ENCODE measurements around the gene CAMK1D. TPM values are rescaled to one million over a fixed set of nuclear protein-coding genes. Genes with fewer than 3 reads are reported as not detected.

Gene CAMK1D
- total RNA-seq, 1 experiment from 2014 or later = 6.0 TPM

- Histone ChIP-seq H3K27ac (no peak overlapping the region), H3K9me2 (ENCODE audit: insufficient read depth) (no peaks in the 10 kb centered on the region), H3K4me3 (no peak overlapping the region), H3K4me2 (no peak overlapping the region), H3K9me3 (ENCODE audit: insufficient read depth, low read depth) (no peaks in the 10 kb centered on the region), H3F3A (ENCODE audit: insufficient read depth, low read depth) (no peaks in the 10 kb centered on the region), H2AFZ (no peak overlapping the region), H4K20me1 (ENCODE audit: insufficient read depth) (no peaks in the 10 kb centered on the region), H3K36me3 (ENCODE audit: low read depth) (no peaks in the 10 kb centered on the region), H3K79me2 (ENCODE audit: low read depth) (no peaks in the 10 kb centered on the region), H3K4me1 (replicated peaks; ENCODE audit: insufficient read depth) (no peaks in the 10 kb centered on the region), H3K27me3 (ENCODE audit: insufficient read depth, low read depth) (no peaks in the 10 kb centered on the region)
- no peak for DNase-seq
- ChIA-PET CTCF (no interaction called here), POLR2A (ENCODE audit: unreplicated experiment) (interaction anchor here (0.6 kb wide), 2 partner anchors 151 to 162 kb away, joined by 5 to 6 read pairs; no protein-coding TSS in a partner anchor)
- no TSS peak for BruUV-seq (replicated peaks)
- intact Hi-C loops (cut with micrococcal nuclease; ENCODE audit: unreplicated experiment) = no loop called here
- TF ChIP-seq EZH2 (IDR thresholded peaks at IDR 0.05; ENCODE audit: low read depth) (no peak), CTCF (conservative IDR thresholded peaks at IDR 0.05) (no peak)
Measured at GRCh38 chr10:12484002-12484918, 134.9 kb downstream of the CAMK1D start.

- no TSS peak for BruUV-seq (replicated peaks)
- DNase-seq = no peak
- no peak overlapping the region for H3K27ac ChIP-seq
- H4K20me1 ChIP-seq (ENCODE audit: insufficient read depth) = no peaks in the 10 kb centered on the region
- H3K36me3 ChIP-seq (ENCODE audit: low read depth) = no peaks in the 10 kb centered on the region
- no peaks in the 10 kb centered on the region for H3K9me3 ChIP-seq (ENCODE audit: insufficient read depth, low read depth)
- no peaks in the 10 kb centered on the region for H3K4me1 ChIP-seq (replicated peaks; ENCODE audit: insufficient read depth)
- no peaks in the 10 kb centered on the region for H3K27me3 ChIP-seq (ENCODE audit: insufficient read depth, low read depth)
- no peak overlapping the region for H3K4me3 ChIP-seq
- intact Hi-C loops (cut with micrococcal nuclease; ENCODE audit: unreplicated experiment) = no loop called here
- POLR2A ChIA-PET (ENCODE audit: unreplicated experiment) = interaction anchor here (0.6 kb wide), 2 partner anchors 152 to 163 kb away, joined by 5 to 6 read pairs; no protein-coding TSS in a partner anchor
- CTCF ChIA-PET = no interaction called here
- H3K4me2 ChIP-seq = no peak overlapping the region
- TF ChIP-seq EZH2 (IDR thresholded peaks at IDR 0.05; ENCODE audit: low read depth) (no peak), CTCF (conservative IDR thresholded peaks at IDR 0.05) (no peak)
- no peaks in the 10 kb centered on the region for H3K9me2 ChIP-seq (ENCODE audit: insufficient read depth)
- no peak overlapping the region for H2AFZ ChIP-seq
- H3K79me2 ChIP-seq (ENCODE audit: low read depth) = no peaks in the 10 kb centered on the region
- no peaks in the 10 kb centered on the region for H3F3A ChIP-seq (ENCODE audit: insufficient read depth, low read depth)
Measured at GRCh38 chr10:12484941-12485805, 135.8 kb downstream of the CAMK1D start.

GRCh38 chr10:12487366-12487765 lies 138.0 kb downstream of the CAMK1D start:
- Histone ChIP-seq H3K9me2 (ENCODE audit: insufficient read depth) (no peaks in the 10 kb centered on the region), H3K9me3 (ENCODE audit: insufficient read depth, low read depth) (no peaks in the 10 kb centered on the region), H3K4me2 (no peak overlapping the region), H3F3A (ENCODE audit: insufficient read depth, low read depth) (no peaks in the 10 kb centered on the region), H2AFZ (no peak overlapping the region), H3K79me2 (ENCODE audit: low read depth) (no peaks in the 10 kb centered on the region), H3K27me3 (ENCODE audit: insufficient read depth, low read depth) (no peaks in the 10 kb centered on the region), H3K36me3 (ENCODE audit: low read depth) (no peaks in the 10 kb centered on the region), H4K20me1 (ENCODE audit: insufficient read depth) (no peaks in the 10 kb centered on the region), H3K4me3 (no peak overlapping the region), H3K27ac (no peak overlapping the region), H3K4me1 (replicated peaks; ENCODE audit: insufficient read depth) (no peaks in the 10 kb centered on the region)
- intact Hi-C loops (cut with micrococcal nuclease; ENCODE audit: unreplicated experiment) = no loop called here
- no peak for DNase-seq
- TF ChIP-seq EZH2 (IDR thresholded peaks at IDR 0.05; ENCODE audit: low read depth) (no peak), CTCF (conservative IDR thresholded peaks at IDR 0.05) (no peak)
- ChIA-PET CTCF (no interaction called here), POLR2A (ENCODE audit: unreplicated experiment) (no interaction called here)
- BruUV-seq (replicated peaks) = no TSS peak

All from PC-9 (cell line).